Neural crest cell (in vitro differentiated cells): ENCODE data around the gene ERC2. TPM values are rescaled to one million over a fixed set of nuclear protein-coding genes. Genes with fewer than 3 reads are reported as not detected.

Source experiments
- DNase-seq: peaks from one replicate; pipeline ENCODE4 v3.0.0; 2021; ENCODE audit warnings: low read depth, mixed read lengths, low spot score
- H3K27ac Mint-ChIP-seq: one replicate; pipeline ENCODE4 v1.8.0; 2021; ENCODE audit warnings: mild to moderate bottlenecking, mixed read lengths; ENCODE audit not compliant: unreplicated experiment
- H3K27me3 Mint-ChIP-seq: 2 replicates; pipeline ENCODE4 v1.8.0; 2021; ENCODE audit warnings: low read depth, mild to moderate bottlenecking, mixed read lengths
- H3K36me3 Mint-ChIP-seq: 2 replicates; pipeline ENCODE4 v1.8.0; 2021; ENCODE audit warnings: low read depth, mild to moderate bottlenecking, mixed read lengths
- H3K4me1 Mint-ChIP-seq: 2 replicates; pipeline ENCODE4 v1.8.0; 2021; ENCODE audit warnings: mixed read lengths
- H3K4me3 Mint-ChIP-seq: one replicate; pipeline ENCODE4 v1.8.0; 2021; ENCODE audit warnings: mild to moderate bottlenecking, mixed read lengths
- H3K9me3 Mint-ChIP-seq: 2 replicates; pipeline ENCODE4 v1.8.0; 2021; ENCODE audit warnings: mixed read lengths
- CTCF ChIP-seq: fragments of 200-600 bp; sonication (generic); conservative IDR thresholded peaks from 2 replicates; pipeline ENCODE4 v1.5.0; 2021; ENCODE audit warnings: antibody characterized with exemption, mild to moderate bottlenecking
- total RNA-seq: library from RNA; stranded (reverse); gene quantifications from 2 replicates; pipeline ENCODE4 v1.2.1, GENCODE V29; 2021

The ERC2 gene
- total RNA-seq, 1 donor from 2014 or later, result 13.5 TPM

- Mint-ChIP-seq H3K4me3 (no peak overlapping the region), H3K27ac (no peak overlapping the region), H3K27me3 (peaks cover 1% of the 10 kb centered on the region), H3K4me1 (peaks cover 33% of the 10 kb centered on the region), H3K36me3 (no peaks in the 10 kb centered on the region), H3K9me3 (no peaks in the 10 kb centered on the region)
- no peak for TF ChIP-seq CTCF
- no peak for DNase-seq
Measured at GRCh38 chr3:55512571-55513343, 955.5 kb downstream of the ERC2 start.

- Mint-ChIP-seq H3K27me3 (peaks cover 4% of the 10 kb centered on the region), H3K4me3 (no peak overlapping the region), H3K27ac (no peak overlapping the region), H3K9me3 (peaks cover 2% of the 10 kb centered on the region), H3K36me3 (no peaks in the 10 kb centered on the region), H3K4me1 (peaks cover 33% of the 10 kb centered on the region)
- no peak for DNase-seq
- no peak for TF ChIP-seq CTCF
Measured at GRCh38 chr3:55511895-55512570, 956.2 kb downstream of the ERC2 start.

GRCh38 chr3:55508335-55508734 lies 959.9 kb downstream of the ERC2 start:
- DNase-seq, result no peak
- H3K27ac Mint-ChIP-seq, result no peak overlapping the region
- peaks cover 2% of the 10 kb centered on the region for H3K9me3 Mint-ChIP-seq
- peaks cover 16% of the 10 kb centered on the region for H3K4me1 Mint-ChIP-seq
- H3K4me3 Mint-ChIP-seq, result no peak overlapping the region
- H3K27me3 Mint-ChIP-seq, result peaks cover 4% of the 10 kb centered on the region
- no peaks in the 10 kb centered on the region for H3K36me3 Mint-ChIP-seq
- TF ChIP-seq CTCF, result no peak

GRCh38 chr3:55507808-55508207 lies 960.5 kb downstream of the ERC2 start:
- Mint-ChIP-seq H3K27ac (no peak overlapping the region), H3K4me1 (peaks cover 11% of the 10 kb centered on the region), H3K9me3 (peaks cover 2% of the 10 kb centered on the region), H3K36me3 (no peaks in the 10 kb centered on the region), H3K4me3 (no peak overlapping the region), H3K27me3 (peaks cover 4% of the 10 kb centered on the region)
- DNase-seq, result no peak
- TF ChIP-seq CTCF, result no peak

GRCh38 chr3:55505776-55506175 lies 962.5 kb downstream of the ERC2 start:
- no peak overlapping the region for H3K27ac Mint-ChIP-seq
- H3K27me3 Mint-ChIP-seq, result peaks cover 4% of the 10 kb centered on the region
- no peaks in the 10 kb centered on the region for H3K36me3 Mint-ChIP-seq
- peaks cover 2% of the 10 kb centered on the region for H3K9me3 Mint-ChIP-seq
- no peak for DNase-seq
- H3K4me1 Mint-ChIP-seq, result no peaks in the 10 kb centered on the region
- H3K4me3 Mint-ChIP-seq, result no peak overlapping the region
- no peak for TF ChIP-seq CTCF
